Activated CD4-positive, CD25-positive, alpha-beta regulatory T cell (primary cell): ENCODE measurements around the gene SCYL1.
A peak's percentile ranks its signal among the peaks of the same experiment; 100 is the strongest.

ENCODE experiments used
- DNase-seq, 4 experiments: peaks; one replicate each; lab custom pipeline; 2025; lab: John Stamatoyannopoulos, UW

The SCYL1 gene

DNA sequence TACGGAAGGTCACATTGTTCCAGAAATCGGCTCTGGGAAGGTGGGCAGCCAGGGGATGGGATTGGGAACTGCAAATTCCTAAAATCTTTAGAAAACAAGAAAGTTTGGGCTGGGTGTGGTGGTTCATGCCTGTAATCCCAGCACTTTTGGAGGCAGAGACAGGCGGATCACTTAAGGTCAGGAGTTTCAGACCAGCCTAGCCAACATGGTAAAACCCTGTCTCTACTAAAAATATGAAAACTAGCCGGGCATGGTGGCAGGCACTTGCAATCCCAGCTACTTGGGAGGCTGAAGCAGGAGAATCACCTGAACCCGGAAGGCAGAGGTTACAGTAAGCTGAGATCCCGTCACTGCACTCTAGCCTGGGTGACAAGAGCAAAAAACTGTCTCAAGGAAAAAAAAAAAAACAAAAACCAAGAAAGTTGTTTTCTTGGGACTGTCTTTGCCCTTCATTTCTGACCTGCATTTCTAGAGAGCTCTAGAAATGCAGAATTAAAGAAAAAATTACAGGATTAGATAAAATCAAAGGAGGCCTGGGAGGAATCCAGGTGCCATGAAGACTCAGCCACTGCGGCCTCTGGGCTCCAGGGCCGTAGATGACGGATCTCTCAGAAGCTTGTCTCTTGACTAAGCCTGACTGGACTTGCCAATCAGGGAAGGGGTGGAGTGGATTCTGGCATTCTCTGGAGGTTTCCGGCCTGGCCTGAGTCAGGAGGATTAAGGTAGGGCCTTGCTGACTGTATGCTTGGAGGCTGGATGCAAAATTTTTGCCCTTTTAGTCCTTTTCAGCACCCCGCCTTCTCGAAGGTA, 31.3 kb upstream of the SCYL1 start:
- no peak for DNase-seq

DNA sequence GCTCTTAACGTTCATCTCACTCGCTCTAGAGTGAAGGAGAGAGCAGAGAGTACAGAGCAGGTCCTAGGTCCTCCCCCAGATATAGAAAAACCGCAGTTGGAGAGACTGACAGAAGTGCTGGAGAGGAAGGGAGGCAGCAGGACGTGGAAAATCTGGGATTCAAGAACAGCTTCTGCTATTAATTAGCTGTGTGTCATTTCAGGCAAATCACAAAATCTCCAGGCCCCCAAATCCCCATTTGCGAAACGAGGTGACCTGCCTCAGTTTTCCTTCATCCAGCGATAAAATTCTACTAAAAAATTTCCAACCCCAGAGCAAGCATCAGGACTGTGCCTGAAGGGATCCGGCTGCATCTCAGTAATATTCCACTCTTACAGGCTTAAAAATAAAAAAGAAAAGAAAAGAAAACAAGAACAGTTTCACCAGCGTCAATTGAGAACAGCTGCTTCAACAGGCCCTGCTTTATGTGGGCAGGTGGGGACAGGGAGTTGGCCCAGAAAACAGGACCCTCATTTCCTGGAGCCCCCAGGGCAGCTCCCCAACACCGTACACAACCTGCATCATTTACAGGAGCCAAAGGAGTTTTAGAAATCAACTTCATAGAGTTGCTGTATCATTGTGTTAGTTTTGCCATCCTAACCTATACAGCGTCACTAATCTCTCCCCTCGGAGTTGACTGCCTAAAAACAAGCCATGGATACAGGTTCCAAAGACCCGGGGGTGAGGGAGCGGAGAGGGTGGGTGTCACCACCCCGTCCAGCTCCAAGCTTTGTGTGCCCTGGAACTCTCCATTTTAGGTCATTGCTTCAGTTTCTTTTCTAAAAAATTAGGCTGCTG, 28.4 kb upstream of the SCYL1 start:
- DNase-seq: no peak

DNA sequence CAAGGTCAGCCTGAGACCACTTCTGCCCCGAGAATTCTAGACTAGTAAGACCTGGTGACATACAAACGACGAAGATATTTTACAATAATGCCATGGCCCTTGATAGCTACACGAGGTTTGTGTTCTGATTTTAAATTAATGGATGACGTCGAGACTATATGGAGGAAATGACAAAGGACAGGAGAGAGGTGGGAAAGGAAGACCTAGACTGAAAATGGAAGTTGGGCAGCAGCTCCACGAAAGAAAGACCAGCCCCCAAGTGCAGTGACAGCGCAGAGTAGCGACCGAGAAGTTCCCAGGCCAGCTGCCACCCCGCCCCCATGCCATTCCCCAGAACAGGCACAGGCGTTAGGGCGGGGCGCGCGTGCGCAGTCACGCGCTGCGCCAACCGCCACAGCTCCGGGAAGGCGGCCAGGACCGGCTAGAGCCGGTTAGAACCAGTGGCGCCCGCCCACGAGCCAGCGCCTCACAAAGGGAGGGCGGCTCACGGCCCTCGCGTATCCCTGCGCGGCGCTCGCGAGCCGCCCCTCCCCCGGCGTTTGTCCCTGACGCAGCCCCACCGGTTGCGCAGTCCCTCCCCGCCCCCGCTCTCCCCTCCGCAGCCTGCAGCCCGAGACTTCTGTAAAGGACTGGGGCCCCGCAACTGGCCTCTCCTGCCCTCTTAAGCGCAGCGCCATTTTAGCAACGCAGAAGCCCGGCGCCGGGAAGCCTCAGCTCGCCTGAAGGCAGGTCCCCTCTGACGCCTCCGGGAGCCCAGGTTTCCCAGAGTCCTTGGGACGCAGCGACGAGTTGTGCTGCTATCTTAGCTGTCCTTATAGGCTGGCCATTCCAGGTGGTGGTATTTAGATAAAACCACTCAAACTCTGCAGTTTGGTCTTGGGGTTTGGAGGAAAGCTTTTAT, 27.5 kb upstream of the SCYL1 start:
- DNase-seq: peak; percentile 96 to 99 (median 96)

DNA sequence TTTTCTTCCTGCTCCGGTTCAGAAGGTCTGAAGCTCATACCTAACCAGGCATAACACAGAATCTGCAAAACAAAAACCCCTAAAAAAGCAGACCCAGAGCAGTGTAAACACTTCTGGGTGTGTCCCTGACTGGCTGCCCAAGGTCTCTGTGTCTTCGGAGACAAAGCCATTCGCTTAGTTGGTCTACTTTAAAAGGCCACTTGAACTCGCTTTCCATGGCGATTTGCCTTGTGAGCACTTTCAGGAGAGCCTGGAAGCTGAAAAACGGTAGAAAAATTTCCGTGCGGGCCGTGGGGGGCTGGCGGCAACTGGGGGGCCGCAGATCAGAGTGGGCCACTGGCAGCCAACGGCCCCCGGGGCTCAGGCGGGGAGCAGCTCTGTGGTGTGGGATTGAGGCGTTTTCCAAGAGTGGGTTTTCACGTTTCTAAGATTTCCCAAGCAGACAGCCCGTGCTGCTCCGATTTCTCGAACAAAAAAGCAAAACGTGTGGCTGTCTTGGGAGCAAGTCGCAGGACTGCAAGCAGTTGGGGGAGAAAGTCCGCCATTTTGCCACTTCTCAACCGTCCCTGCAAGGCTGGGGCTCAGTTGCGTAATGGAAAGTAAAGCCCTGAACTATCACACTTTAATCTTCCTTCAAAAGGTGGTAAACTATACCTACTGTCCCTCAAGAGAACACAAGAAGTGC, 26.7 kb upstream of the SCYL1 start:
- DNase-seq: no peak

GRCh38 chr11:65498727-65498976, 26.2 kb upstream of the SCYL1 start:
- no peak for DNase-seq

DNA sequence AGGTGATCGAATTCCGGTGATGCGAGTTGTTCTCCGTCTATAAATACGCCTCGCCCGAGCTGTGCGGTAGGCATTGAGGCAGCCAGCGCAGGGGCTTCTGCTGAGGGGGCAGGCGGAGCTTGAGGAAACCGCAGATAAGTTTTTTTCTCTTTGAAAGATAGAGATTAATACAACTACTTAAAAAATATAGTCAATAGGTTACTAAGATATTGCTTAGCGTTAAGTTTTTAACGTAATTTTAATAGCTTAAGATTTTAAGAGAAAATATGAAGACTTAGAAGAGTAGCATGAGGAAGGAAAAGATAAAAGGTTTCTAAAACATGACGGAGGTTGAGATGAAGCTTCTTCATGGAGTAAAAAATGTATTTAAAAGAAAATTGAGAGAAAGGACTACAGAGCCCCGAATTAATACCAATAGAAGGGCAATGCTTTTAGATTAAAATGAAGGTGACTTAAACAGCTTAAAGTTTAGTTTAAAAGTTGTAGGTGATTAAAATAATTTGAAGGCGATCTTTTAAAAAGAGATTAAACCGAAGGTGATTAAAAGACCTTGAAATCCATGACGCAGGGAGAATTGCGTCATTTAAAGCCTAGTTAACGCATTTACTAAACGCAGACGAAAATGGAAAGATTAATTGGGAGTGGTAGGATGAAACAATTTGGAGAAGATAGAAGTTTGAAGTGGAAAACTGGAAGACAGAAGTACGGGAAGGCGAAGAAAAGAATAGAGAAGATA, 25.7 kb upstream of the SCYL1 start, which contains the start of gene MALAT1:
Gene MALAT1, plus strand, starts transcription at position 69 of the 736 bp plus-strand sequence.
- DNase-seq: peak; percentile 83 to 92 (median 90)

GRCh38 chr11:65499713-65500386, 25.0 kb upstream of the SCYL1 start:
- DNase-seq: no peak

DNA sequence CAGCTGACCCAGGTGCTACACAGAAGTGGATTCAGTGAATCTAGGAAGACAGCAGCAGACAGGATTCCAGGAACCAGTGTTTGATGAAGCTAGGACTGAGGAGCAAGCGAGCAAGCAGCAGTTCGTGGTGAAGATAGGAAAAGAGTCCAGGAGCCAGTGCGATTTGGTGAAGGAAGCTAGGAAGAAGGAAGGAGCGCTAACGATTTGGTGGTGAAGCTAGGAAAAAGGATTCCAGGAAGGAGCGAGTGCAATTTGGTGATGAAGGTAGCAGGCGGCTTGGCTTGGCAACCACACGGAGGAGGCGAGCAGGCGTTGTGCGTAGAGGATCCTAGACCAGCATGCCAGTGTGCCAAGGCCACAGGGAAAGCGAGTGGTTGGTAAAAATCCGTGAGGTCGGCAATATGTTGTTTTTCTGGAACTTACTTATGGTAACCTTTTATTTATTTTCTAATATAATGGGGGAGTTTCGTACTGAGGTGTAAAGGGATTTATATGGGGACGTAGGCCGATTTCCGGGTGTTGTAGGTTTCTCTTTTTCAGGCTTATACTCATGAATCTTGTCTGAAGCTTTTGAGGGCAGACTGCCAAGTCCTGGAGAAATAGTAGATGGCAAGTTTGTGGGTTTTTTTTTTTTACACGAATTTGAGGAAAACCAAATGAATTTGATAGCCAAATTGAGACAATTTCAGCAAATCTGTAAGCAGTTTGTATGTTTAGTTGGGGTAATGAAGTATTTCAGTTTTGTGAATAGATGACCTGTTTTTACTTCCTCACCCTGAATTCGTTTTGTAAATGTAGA, 24.3 kb upstream of the SCYL1 start:
- no peak for DNase-seq

DNA sequence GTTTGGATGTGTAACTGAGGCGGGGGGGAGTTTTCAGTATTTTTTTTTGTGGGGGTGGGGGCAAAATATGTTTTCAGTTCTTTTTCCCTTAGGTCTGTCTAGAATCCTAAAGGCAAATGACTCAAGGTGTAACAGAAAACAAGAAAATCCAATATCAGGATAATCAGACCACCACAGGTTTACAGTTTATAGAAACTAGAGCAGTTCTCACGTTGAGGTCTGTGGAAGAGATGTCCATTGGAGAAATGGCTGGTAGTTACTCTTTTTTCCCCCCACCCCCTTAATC, 23.8 kb upstream of the SCYL1 start:
- no peak for DNase-seq

GRCh38 chr11:65501472-65502273, 23.2 kb upstream of the SCYL1 start:
- DNase-seq: no peak

GRCh38 chr11:65502274-65502554, 22.7 kb upstream of the SCYL1 start:
- DNase-seq: no peak

DNA sequence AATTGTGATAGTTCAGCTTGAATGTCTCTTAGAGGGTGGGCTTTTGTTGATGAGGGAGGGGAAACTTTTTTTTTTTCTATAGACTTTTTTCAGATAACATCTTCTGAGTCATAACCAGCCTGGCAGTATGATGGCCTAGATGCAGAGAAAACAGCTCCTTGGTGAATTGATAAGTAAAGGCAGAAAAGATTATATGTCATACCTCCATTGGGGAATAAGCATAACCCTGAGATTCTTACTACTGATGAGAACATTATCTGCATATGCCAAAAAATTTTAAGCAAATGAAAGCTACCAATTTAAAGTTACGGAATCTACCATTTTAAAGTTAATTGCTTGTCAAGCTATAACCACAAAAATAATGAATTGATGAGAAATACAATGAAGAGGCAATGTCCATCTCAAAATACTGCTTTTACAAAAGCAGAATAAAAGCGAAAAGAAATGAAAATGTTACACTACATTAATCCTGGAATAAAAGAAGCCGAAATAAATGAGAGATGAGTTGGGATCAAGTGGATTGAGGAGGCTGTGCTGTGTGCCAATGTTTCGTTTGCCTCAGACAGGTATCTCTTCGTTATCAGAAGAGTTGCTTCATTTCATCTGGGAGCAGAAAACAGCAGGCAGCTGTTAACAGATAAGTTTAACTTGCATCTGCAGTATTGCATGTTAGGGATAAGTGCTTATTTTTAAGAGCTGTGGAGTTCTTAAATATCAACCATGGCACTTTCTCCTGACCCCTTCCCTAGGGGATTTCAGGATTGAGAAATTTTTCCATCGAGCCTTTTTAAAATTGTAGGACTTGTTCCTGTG, 22.1 kb upstream of the SCYL1 start:
- DNase-seq: no peak

DNA sequence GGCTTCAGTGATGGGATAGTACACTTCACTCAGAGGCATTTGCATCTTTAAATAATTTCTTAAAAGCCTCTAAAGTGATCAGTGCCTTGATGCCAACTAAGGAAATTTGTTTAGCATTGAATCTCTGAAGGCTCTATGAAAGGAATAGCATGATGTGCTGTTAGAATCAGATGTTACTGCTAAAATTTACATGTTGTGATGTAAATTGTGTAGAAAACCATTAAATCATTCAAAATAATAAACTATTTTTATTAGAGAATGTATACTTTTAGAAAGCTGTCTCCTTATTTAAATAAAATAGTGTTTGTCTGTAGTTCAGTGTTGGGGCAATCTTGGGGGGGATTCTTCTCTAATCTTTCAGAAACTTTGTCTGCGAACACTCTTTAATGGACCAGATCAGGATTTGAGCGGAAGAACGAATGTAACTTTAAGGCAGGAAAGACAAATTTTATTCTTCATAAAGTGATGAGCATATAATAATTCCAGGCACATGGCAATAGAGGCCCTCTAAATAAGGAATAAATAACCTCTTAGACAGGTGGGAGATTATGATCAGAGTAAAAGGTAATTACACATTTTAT, 21.4 kb upstream of the SCYL1 start:
- no peak for DNase-seq

DNA sequence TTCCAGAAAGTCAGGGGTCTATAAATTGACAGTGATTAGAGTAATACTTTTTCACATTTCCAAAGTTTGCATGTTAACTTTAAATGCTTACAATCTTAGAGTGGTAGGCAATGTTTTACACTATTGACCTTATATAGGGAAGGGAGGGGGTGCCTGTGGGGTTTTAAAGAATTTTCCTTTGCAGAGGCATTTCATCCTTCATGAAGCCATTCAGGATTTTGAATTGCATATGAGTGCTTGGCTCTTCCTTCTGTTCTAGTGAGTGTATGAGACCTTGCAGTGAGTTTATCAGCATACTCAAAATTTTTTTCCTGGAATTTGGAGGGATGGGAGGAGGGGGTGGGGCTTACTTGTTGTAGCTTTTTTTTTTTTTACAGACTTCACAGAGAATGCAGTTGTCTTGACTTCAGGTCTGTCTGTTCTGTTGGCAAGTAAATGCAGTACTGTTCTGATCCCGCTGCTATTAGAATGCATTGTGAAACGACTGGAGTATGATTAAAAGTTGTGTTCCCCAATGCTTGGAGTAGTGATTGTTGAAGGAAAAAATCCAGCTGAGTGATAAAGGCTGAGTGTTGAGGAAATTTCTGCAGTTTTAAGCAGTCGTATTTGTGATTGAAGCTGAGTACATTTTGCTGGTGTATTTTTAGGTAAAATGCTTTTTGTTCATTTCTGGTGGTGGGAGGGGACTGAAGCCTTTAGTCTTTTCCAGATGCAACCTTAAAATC, 20.8 kb upstream of the SCYL1 start:
- no peak for DNase-seq

DNA sequence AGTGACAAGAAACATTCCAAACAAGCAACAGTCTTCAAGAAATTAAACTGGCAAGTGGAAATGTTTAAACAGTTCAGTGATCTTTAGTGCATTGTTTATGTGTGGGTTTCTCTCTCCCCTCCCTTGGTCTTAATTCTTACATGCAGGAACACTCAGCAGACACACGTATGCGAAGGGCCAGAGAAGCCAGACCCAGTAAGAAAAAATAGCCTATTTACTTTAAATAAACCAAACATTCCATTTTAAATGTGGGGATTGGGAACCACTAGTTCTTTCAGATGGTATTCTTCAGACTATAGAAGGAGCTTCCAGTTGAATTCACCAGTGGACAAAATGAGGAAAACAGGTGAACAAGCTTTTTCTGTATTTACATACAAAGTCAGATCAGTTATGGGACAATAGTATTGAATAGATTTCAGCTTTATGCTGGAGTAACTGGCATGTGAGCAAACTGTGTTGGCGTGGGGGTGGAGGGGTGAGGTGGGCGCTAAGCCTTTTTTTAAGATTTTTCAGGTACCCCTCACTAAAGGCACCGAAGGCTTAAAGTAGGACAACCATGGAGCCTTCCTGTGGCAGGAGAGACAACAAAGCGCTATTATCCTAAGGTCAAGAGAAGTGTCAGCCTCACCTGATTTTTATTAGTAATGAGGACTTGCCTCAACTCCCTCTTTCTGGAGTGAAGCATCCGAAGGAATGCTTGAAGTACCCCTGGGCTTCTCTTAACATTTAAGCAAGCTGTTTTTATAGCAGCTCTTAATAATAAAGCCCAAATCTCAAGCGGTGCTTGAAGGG, 20.0 kb upstream of the SCYL1 start:
- no peak for DNase-seq

- DNase-seq: no peak
These were observed 19.2 kb upstream of the SCYL1 start for GRCh38 chr11:65505466-65506289.
